ENCODE results near the gene FXYD5.

GRCh38 chr19:35119091-35119490, 35.4 kb upstream of the FXYD5 start:
- TF ChIP-seq CTCF (IDR thresholded peaks at IDR 0.05) (no peak), POLR2AphosphoS5 (IDR thresholded peaks at IDR 0.05; ENCODE audit: insufficient read depth in 1 of 2, low read depth in 1 of 2) (no peak), POLR2A (IDR thresholded peaks at IDR 0.05) (no peak)
